Pancreas (tissue), 10 donors: Measurements from ENCODE around the gene DRICH1. TPM values are rescaled to one million over a fixed set of nuclear protein-coding genes. Genes with fewer than 3 reads are reported as not detected.
"Not testable (repeated sequence)": the region's sequence is repeated elsewhere in the genome, so short reads cannot be mapped to it uniquely, and the experiment has no call there.

Experiments used
- ATAC-seq, 4 donors: fragments of 200-7000 bp; cut with Tn5 transposase; one replicate each; pipeline versions ENCODE4 v1.8.0 to v1.9.1; 2020; ENCODE audit warnings: mild to moderate bottlenecking in 4 of 4, moderate library complexity in 4 of 4
- DNase-seq, 6 donors: peaks; one replicate each; pipeline ENCODE4 v3.0.0-alpha.2; 2020
- FAIRE-seq: peaks from 2 replicates; lab custom pipeline; 2012; peaks lifted over from hg19 to GRCh38; lab: Jason Lieb, UNC
- H3K27ac ChIP-seq, 4 donors: fragments of 200-600 bp; sonication (generic); 1 replicate in 3 of 4; 2 replicates in 1 of 4; pipeline versions ENCODE4 v1.5.0 to v1.8.0; 2020
- H3K27me3 ChIP-seq, 4 donors: fragments of 200-600 bp; one replicate each; pipeline ENCODE4 v1.8.0; 2021
- H3K36me3 ChIP-seq, 3 donors: fragments of 200-600 bp; sonication (generic) in 1 of 3; one replicate each; pipeline versions ENCODE4 v1.5.0 to v1.8.0; 2020 to 2021
- H3K4me1 ChIP-seq, 3 donors: fragments of 200-600 bp; one replicate each; pipeline ENCODE4 v1.8.0; 2021
- H3K4me3 ChIP-seq, 4 donors: fragments of 200-600 bp; sonication (generic) in 2 of 4; one replicate each; pipeline versions ENCODE4 v1.5.0 to v1.8.0; 2020 to 2021
- H3K9me3 ChIP-seq, 4 donors: fragments of 200-600 bp; one replicate each; pipeline ENCODE4 v1.8.0; 2021
- CTCF ChIP-seq, 4 donors: fragments of 200-600 bp; sonication (generic) in 3 of 4; IDR thresholded peaks; one replicate each; pipeline versions ENCODE4 v1.5.0 to v1.8.0; 2021; ENCODE audit warnings: antibody characterized with exemption in 4 of 4
- WGBS, 2 donors: extraction: QIAGEN DNeasy Blood & Tissue Kit; methylation state at CpG; one replicate each; pipeline ENCODE4 v1.1.7; 2013; 5-methylcytosine and 5-hydroxymethylcytosine counted together
- intact Hi-C, 3 donors: fragments of 100-400 bp; cut with DNase I; formaldehyde crosslinking; loops; one replicate each; pipeline versions ENCODE4 v1.11.1 to v1.14.2; 2022
- polyA plus RNA-seq, 2 donors: library from polyadenylated mRNA; stranded (reverse); fragments of 200-250 nt; gene quantifications; one replicate each; pipeline ENCODE4 v1.2.3, GENCODE V29; 2013
- total RNA-seq, 6 donors: library from RNA; stranded (reverse); fragmentation: NEBNext Ultra II Directional in 4 of 6; extraction: Animal tissue kit (Norgen Biotek cat#: 25700) in 4 of 6; gene quantifications; one replicate each; pipeline versions ENCODE4 v1.2.1 to v1.2.4, GENCODE V29; 2021 to 2023
- donor health status: healthy with polysubstance abuse.
- donor health status: DM: no; HTN: no; CAD: no; lungs with moderate emphysema.
- donor health status: DM: no; HTN: no; CAD: no.
- donor health status: control.
- donor health status: control.
- donor health status: Bipolar disorder and iron deficiency.
- donor health status: DM: yes; HTN: yes; CAD: no.
- donor health status: DM: no; HTN: no; CAD: no.
- donor health status: DM: no; HTN: no; CAD: no.
- donor health status: DM: yes; HTN: yes; CAD: no.

The DRICH1 gene
- 1 to 10 TPM in 1 of 6 donors, under 1 TPM in 4, not detected in 1; 0.18 to 1.2 (median 0.58) TPM for total RNA-seq
- polyA plus RNA-seq, result 1 to 10 TPM; 2.5 to 3.2 TPM

DNA sequence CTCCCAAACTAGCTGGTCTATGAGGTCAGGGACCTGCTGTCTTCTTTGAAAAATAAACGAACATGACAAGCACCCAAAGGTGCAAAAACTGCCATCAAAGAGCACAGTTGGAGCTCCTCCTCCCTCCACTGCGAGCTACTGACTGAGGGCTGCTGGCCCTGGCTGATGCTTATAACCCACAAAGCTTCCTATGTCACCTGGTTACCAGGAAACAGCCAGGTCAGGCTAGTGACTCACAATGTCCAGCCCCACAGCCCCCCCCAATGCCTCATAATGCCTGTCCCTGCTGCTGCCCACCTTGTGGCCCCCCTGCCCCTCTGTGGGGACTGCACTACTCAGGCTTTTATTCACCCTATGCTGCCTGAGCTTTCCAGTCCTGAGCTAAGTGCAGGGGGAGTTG, at the start of gene DRICH1:
DRICH1 (minus strand) TSS at position 144 of the 400 bp plus-strand sequence. CDS start 298 bp downstream, outside the sequence.
- 64 to 76% methylated on average over 2 of the region's 2 CpGs for WGBS, 2 donors
- Histone ChIP-seq H3K4me3 (no peak within 1 kb of the TSS), H3K36me3 (no peaks in the 10 kb centered on the region), H3K9me3 (no peaks in the 10 kb centered on the region), H3K27ac (no peak within 1 kb of the TSS), H3K27me3 (no peaks in the 10 kb centered on the region), H3K4me1 (no peaks in the 10 kb centered on the region)
- intact Hi-C loops, result no loop called here
- no peak for TF ChIP-seq CTCF (IDR thresholded peaks at IDR 0.05)
- no peak for FAIRE-seq
- no peak for ATAC-seq
- no peak for DNase-seq

DNA sequence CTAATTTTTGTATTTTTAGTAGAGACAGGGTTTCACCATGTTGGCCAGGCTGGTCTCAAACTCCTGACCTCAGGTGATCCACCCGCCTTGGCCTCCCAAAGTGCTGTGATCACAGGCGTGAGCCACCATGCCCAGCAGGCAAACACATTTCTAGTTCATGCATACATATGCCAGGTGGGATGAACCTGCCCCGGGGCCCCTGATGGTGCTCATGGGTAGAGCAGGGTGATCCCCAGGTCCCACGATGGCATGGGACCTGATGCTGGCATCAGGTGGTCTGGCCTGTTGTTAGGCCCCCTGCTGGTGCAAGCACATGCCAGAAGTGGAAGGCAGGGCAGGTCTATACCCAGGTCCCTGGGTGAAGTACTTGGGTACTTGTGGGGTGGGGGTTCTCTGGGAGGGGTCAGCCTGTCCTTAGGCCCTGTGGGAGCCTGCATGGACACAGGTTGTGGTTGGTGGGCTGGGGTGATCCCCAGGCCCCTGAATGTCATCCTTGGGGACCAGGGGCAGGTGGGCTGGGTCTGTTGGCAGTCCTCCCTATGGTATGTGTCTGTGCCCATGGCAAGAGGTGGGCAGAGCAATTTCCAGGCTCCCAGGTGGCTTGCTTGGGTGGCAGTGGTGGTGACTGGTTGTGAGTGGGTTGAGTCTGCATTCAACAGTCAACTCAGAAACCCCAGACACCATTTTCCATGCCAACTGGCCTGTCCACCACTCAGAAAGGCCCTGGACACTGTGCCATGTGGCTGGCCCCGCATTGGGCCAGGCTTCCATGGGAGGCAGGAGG, 49.1 kb upstream of the DRICH1 start:
- Histone ChIP-seq H3K27ac (no peak overlapping the region), H3K36me3 (no peaks in the 10 kb centered on the region), H3K9me3 (no peaks in the 10 kb centered on the region), H3K27me3 (no peaks in the 10 kb centered on the region), H3K4me3 (no peak overlapping the region), H3K4me1 (peaks cover 0 to 1% (median 0%) of the 10 kb centered on the region in 3 donors)
- 92 to 93% methylated on average over 5 of the region's 5 CpGs for WGBS, 2 donors
- DNase-seq (no peak), ATAC-seq (no peak), FAIRE-seq (no peak)
- TF ChIP-seq CTCF (IDR thresholded peaks at IDR 0.05), result no peak
- intact Hi-C loops, result no loop called here

DNA sequence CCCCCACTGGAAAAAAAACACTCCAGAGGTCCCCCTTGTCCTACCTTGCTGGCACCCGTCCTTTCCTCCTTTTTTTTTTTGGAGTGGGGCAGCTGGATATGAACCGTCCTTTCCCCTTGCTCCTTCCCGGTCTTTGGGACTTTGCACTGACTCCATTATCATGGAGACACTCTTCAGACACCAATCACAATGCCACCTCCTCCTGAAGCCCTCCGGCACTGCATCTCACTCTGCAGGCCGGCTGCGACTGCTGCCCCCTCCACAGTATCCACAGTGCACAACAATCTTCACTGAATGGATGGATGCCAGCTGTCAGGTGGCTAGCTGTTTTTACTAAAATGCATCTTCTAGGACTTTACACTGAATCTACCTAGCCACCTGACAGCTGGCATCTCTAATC, 46.0 kb upstream of the DRICH1 start:
- Histone ChIP-seq H3K27ac (no peak overlapping the region), H3K36me3 (no peaks in the 10 kb centered on the region), H3K4me1 (peaks cover 0 to 11% (median 0%) of the 10 kb centered on the region in 3 donors), H3K27me3 (no peaks in the 10 kb centered on the region), H3K4me3 (no peak overlapping the region), H3K9me3 (no peaks in the 10 kb centered on the region)
- no peak for FAIRE-seq
- no peak for DNase-seq
- no peak for ATAC-seq
- intact Hi-C loops, result no loop called here
- WGBS, 2 donors, result 88 to 92% methylated on average over 6 of the region's 6 CpGs
- no peak for TF ChIP-seq CTCF (IDR thresholded peaks at IDR 0.05)

GRCh38 chr22:23677701-23677995, 45.5 kb upstream of the DRICH1 start:
- Histone ChIP-seq H3K4me3 (no peak overlapping the region), H3K4me1 (peaks cover 0 to 11% (median 0%) of the 10 kb centered on the region in 3 donors), H3K9me3 (no peaks in the 10 kb centered on the region), H3K27ac (no peak overlapping the region), H3K27me3 (no peaks in the 10 kb centered on the region), H3K36me3 (no peaks in the 10 kb centered on the region)
- 84 to 91% methylated on average over 6 of the region's 6 CpGs for WGBS, 2 donors
- DNase-seq, result no peak
- no peak for TF ChIP-seq CTCF (IDR thresholded peaks at IDR 0.05)
- no peak for ATAC-seq
- FAIRE-seq, result no peak
- intact Hi-C loops, result no loop called here

GRCh38 chr22:23676841-23677700, 45.0 kb upstream of the DRICH1 start:
- H3K9me3 ChIP-seq, ATAC-seq, H3K27me3 ChIP-seq, H3K27ac ChIP-seq, intact Hi-C loops, H3K4me3 ChIP-seq, H3K36me3 ChIP-seq, FAIRE-seq: not testable (repeated sequence)
- 91 to 95% methylated on average over 12 of the region's 12 CpGs for WGBS, 2 donors
- H3K4me1 ChIP-seq, result peaks cover 0 to 11% (median 0%) of the 10 kb centered on the region in 3 donors
- peak in 2 of 6 donors; percentile 21 to 25 for DNase-seq
